GM12878 (cell line): ENCODE results near the gene B3GAT1. TPM values are rescaled to one million over a fixed set of nuclear protein-coding genes. Genes with fewer than 3 reads are reported as not detected.

Source experiments
- ATAC-seq: fragments of 200-7000 bp; cut with Tn5 transposase; 3 replicates; pipeline ENCODE4 v1.9.1; 2020; ENCODE audit warnings: mild to moderate bottlenecking, moderate library complexity
- BruUV-seq: library from RNA; stranded (reverse); fragments of 400-500 nt; replicated peaks from 2 replicates; lab custom pipeline; 2021; lab: Mats Ljungman, UMichigan
- CTCF ChIA-PET: fragments of 300-600 bp; sonication (Branson Sonifier 250); formaldehyde crosslinking; extraction: SDS; loops from one replicate; lab custom pipeline; 2021; ENCODE audit warnings: inconsistent platforms; lab: Yijun Ruan, JAX
- POLR2A ChIA-PET: fragments of 350-600 bp; formaldehyde crosslinking; extraction: SDS; loops from one replicate; lab custom pipeline; 2021; ENCODE audit warnings: inconsistent platforms; lab: Charles Lee
- RAD21 ChIA-PET: fragments of 300-600 bp; sonication (Branson Sonifier 250); formaldehyde crosslinking; loops from one replicate; lab custom pipeline; 2023; ENCODE audit warnings: antibody characterized with exemption; ENCODE audit not compliant: unreplicated experiment; lab: Charles Lee
- SMC1A ChIA-PET: fragments of 300-600 bp; sonication (Branson Sonifier 250); formaldehyde crosslinking; loops from one replicate; lab custom pipeline; 2023; ENCODE audit not compliant: unreplicated experiment, uncharacterized antibody; lab: Charles Lee
- DNase-seq: peaks from one replicate; pipeline ENCODE4 v3.0.0-alpha.2; 2011; ENCODE audit warnings: low read depth, low spot score
- FAIRE-seq: peaks from 3 replicates; lab custom pipeline; 2011; peaks lifted over from hg19 to GRCh38; lab: Jason Lieb, UNC
- H2AFZ ChIP-seq: 2 replicates; pipeline ENCODE4 v1.6.0; 2011; ENCODE audit warnings: low read depth, low read length, control low read depth; ENCODE audit not compliant: control insufficient read depth
- H3K27ac ChIP-seq: 2 replicates; pipeline ENCODE4 v1.5.1; 2011; ENCODE audit warnings: control low read depth; ENCODE audit not compliant: control insufficient read depth, insufficient read depth
- H3K27me3 ChIP-seq, 2 experiments: replicated peaks in 1 of 2; 2 replicates each; pipeline versions ENCODE4 v1.6.0 to v1.6.1; 2011; ENCODE audit warnings: low read length in 1 of 2; ENCODE audit not compliant: control insufficient read depth in 2 of 2, insufficient read depth in 2 of 2
- H3K36me3 ChIP-seq, 2 experiments: 2 replicates each; pipeline ENCODE4 v1.5.1; 2011; ENCODE audit warnings: low read length in 1 of 2; ENCODE audit not compliant: control insufficient read depth in 2 of 2, insufficient read depth in 2 of 2
- H3K4me1 ChIP-seq: 2 replicates; pipeline ENCODE4 v1.6.1; 2011; ENCODE audit warnings: mild to moderate bottlenecking, low read length, moderate library complexity, mixed read lengths; ENCODE audit not compliant: control insufficient read depth, insufficient read depth
- H3K4me2 ChIP-seq: 2 replicates; pipeline ENCODE4 v1.6.0; 2011; ENCODE audit warnings: control low read depth; ENCODE audit not compliant: control insufficient read depth, insufficient read depth
- H3K4me3 ChIP-seq: fragments of 200-600 bp; sonication (generic); 2 replicates; pipeline ENCODE4 v1.5.1; 2016
- H3K79me2 ChIP-seq: 2 replicates; pipeline ENCODE4 v1.6.0; 2011; ENCODE audit warnings: low read length; ENCODE audit not compliant: control insufficient read depth, insufficient read depth
- H3K9ac ChIP-seq: 2 replicates; pipeline ENCODE4 v1.8.0; 2011; ENCODE audit warnings: low read length, control low read depth, mixed read lengths; ENCODE audit not compliant: control insufficient read depth, insufficient read depth
- H3K9me3 ChIP-seq: replicated peaks from 3 replicates; pipeline ENCODE4 v1.5.1; 2011; ENCODE audit warnings: mild to moderate bottlenecking, low read length; ENCODE audit not compliant: control insufficient read depth, insufficient read depth
- H4K20me1 ChIP-seq: 2 replicates; pipeline ENCODE4 v1.6.0; 2011; ENCODE audit not compliant: control insufficient read depth, insufficient read depth
- ATF2 ChIP-seq: IDR thresholded peaks from 2 replicates; pipeline ENCODE4 v1.6.1; 2012; ENCODE audit warnings: low read length, inconsistent platforms
- ATF7 ChIP-seq: fragments of 450-650 bp; IDR thresholded peaks from 2 replicates; pipeline ENCODE4 v1.6.1; 2016; ENCODE audit warnings: low read depth, mild to moderate bottlenecking
- CBFB ChIP-seq: IDR thresholded peaks from 2 replicates; pipeline ENCODE4 v1.6.1; 2016; ENCODE audit warnings: antibody characterized with exemption, low read depth
- CHD4 ChIP-seq: fragments of 200-600 bp; sonication (generic); IDR thresholded peaks from 2 replicates; pipeline ENCODE4 v1.6.1; 2016; ENCODE audit warnings: mild to moderate bottlenecking
- ESRRA ChIP-seq: IDR thresholded peaks from 2 replicates; pipeline ENCODE4 v1.6.1; 2012; ENCODE audit warnings: mild to moderate bottlenecking, low read length, improper control_type of control experiment
- JUNB ChIP-seq: IDR thresholded peaks from 2 replicates; pipeline ENCODE4 v1.6.1; 2016; ENCODE audit warnings: antibody characterized with exemption, mild to moderate bottlenecking
- NFXL1 ChIP-seq: fragments of 450-650 bp; IDR thresholded peaks from 2 replicates; pipeline ENCODE4 v1.6.1; 2017; ENCODE audit warnings: antibody characterized with exemption, mild to moderate bottlenecking, borderline replicate concordance
- RAD21 ChIP-seq: IDR thresholded peaks from 2 replicates; pipeline ENCODE4 v1.6.1; 2011; ENCODE audit warnings: mild to moderate bottlenecking, low read depth, low read length, moderate library complexity; ENCODE audit not compliant: insufficient read depth
- SRF ChIP-seq, 2 experiments: IDR thresholded peaks; 2 replicates each; pipeline ENCODE4 v1.6.1; 2011; ENCODE audit warnings: low read depth in 2 of 2, low read length in 2 of 2, mild to moderate bottlenecking in 1 of 2, moderate library complexity in 1 of 2
- TCF3 ChIP-seq: IDR thresholded peaks from 2 replicates; pipeline ENCODE4 v1.6.1; 2012; ENCODE audit warnings: low read depth, mild to moderate bottlenecking, low read length, borderline replicate concordance; ENCODE audit not compliant: insufficient read depth
- USF1 ChIP-seq: IDR thresholded peaks from 2 replicates; pipeline ENCODE4 v1.6.1; 2011; ENCODE audit warnings: borderline replicate concordance, low read depth, mild to moderate bottlenecking, moderate library complexity, mixed read lengths, low read length; ENCODE audit not compliant: insufficient read depth; ENCODE audit errors: extremely low read length
- ZNF217 ChIP-seq: fragments of 450-650 bp; IDR thresholded peaks from 2 replicates; pipeline ENCODE4 v1.6.1; 2017; ENCODE audit warnings: antibody characterized with exemption, mild to moderate bottlenecking
- WGBS: methylation state at CpG from one replicate; pipeline ENCODE4 v1.1.6; 2016; ENCODE audit warnings: low lambda C conversion rate; ENCODE audit not compliant: insufficient replicate concordance, insufficient coverage; ENCODE audit errors: missing lambda C conversion rate; 5-methylcytosine and 5-hydroxymethylcytosine counted together
- in situ Hi-C: fragments of 300-500 bp; cut with MboI; formaldehyde crosslinking; loops from 9 replicates; pipeline ENCODE4 v1.14.3; 2018; ENCODE audit warnings: mixed read lengths
- intact Hi-C: fragments of 100-400 bp; cut with micrococcal nuclease; formaldehyde crosslinking; loops from one replicate; pipeline ENCODE4 v1.14.2; 2022; ENCODE audit not compliant: unreplicated experiment
- polyA plus RNA-seq, 11 experiments: library from polyadenylated mRNA; depleted of rRNA in 4 of 11; unstranded in 6 of 11; stranded (reverse) in 5 of 11; fragments of >200 nt; fragmentation: Nextera tagmentation in 4 of 11; fragmentation: Illumina TruSeq in 1 of 11; extraction: Ambion mirVana in 4 of 11; extraction: Trizol in 1 of 11; gene quantifications; 1 replicate in 1 of 11; 2 replicates in 10 of 11; pipeline versions ENCODE4 v1.2.1 to v1.2.3, GENCODE V29; 2011 to 2016; ENCODE audit warnings: inconsistent platforms in 2 of 11, missing spikeins in 2 of 11, low read depth in 1 of 11
- total RNA-seq, 4 experiments: library from RNA; depleted of rRNA in 3 of 4; stranded (reverse); fragments of >200 nt in 3 of 4; fragmentation: Illumina TruSeq in 1 of 4; extraction: Trizol in 1 of 4; gene quantifications; 2 replicates each; pipeline versions ENCODE4 v1.2.1 to v1.2.3, GENCODE V29; 2013 to 2021

B3GAT1 gene
- total and polyA plus RNA-seq, 10 of the 15 experiments (the other 5 are each of a cell fraction or from before 2014, with no cell fraction given) = 0.05 TPM; not detected in 9

- Histone ChIP-seq H3K4me1 (no peaks in the 10 kb centered on the region), H3K27ac (no peak overlapping the region), H3K9ac (no peak overlapping the region), H3K36me3 (no peaks in the 10 kb centered on the region), H2AFZ (no peak overlapping the region), H3K9me3 (no peaks in the 10 kb centered on the region), H3K27me3 (no peaks in the 10 kb centered on the region; a peak in 1 of 4 replicates), H3K79me2 (no peaks in the 10 kb centered on the region), H3K4me3 (no peak overlapping the region), H4K20me1 (no peaks in the 10 kb centered on the region), H3K4me2 (no peak overlapping the region)
- 71% methylated on average over 29 of the region's 32 CpGs for WGBS
- intact Hi-C loops (loop anchor here (5.0 kb wide), 1 partner anchor 505 kb away; no protein-coding TSS in a partner anchor), in situ Hi-C loops (no loop called here)
- CTCF ChIA-PET = no interaction called here
- ATAC-seq (no peak), DNase-seq (no peak), FAIRE-seq (no peak)
- SMC1A ChIA-PET = no interaction called here
- TF ChIP-seq NFXL1 (no peak), ESRRA (no peak), CHD4 (no peak), ATF2 (no peak)
- BruUV-seq = no TSS peak
- RAD21 ChIA-PET = no interaction called here
- POLR2A ChIA-PET = no interaction called here
Measured at GRCh38 chr11:134362192-134362901, 49.7 kb downstream of the B3GAT1 start.

GRCh38 chr11:134361661-134362060 lies 50.4 kb downstream of the B3GAT1 start:
- no peak overlapping the region for H3K27ac ChIP-seq
- intact Hi-C loops = loop anchor here (5.0 kb wide), 1 partner anchor 506 kb away; no protein-coding TSS in a partner anchor

More at GRCh38 chr11:134361661-134362060, 50.4 kb downstream of the B3GAT1 start:
- DNase-seq (no peak), ATAC-seq (no peak), FAIRE-seq (no peak)
- 70% methylated on average over 26 of the region's 26 CpGs for WGBS
- no peaks in the 10 kb centered on the region for H3K36me3 ChIP-seq
- TF ChIP-seq SRF (IDR thresholded peaks at IDR 0.05; ENCODE audit: low read depth in 2 of 2, low read length in 2 of 2) = no peak
- no peak for TF ChIP-seq RAD21
- no peak for TF ChIP-seq TCF3
- TF ChIP-seq ATF7 = no peak
- no peak for TF ChIP-seq JUNB
- no peak for TF ChIP-seq ZNF217
- TF ChIP-seq CBFB = no peak
- no peak for TF ChIP-seq USF1
- H3K27me3 ChIP-seq = no peaks in the 10 kb centered on the region; a peak in 1 of 4 replicates
- H4K20me1 ChIP-seq = no peaks in the 10 kb centered on the region
- POLR2A ChIA-PET = no interaction called here
- CTCF ChIA-PET = no interaction called here
- in situ Hi-C loops = no loop called here
- H3K9ac ChIP-seq = no peak overlapping the region
- no peak overlapping the region for H3K4me2 ChIP-seq
- H3K4me1 ChIP-seq = no peaks in the 10 kb centered on the region
- no peaks in the 10 kb centered on the region for H3K9me3 ChIP-seq
- SMC1A ChIA-PET = no interaction called here
- H2AFZ ChIP-seq = no peak overlapping the region
- RAD21 ChIA-PET = no interaction called here
- no TSS peak for BruUV-seq
- no peaks in the 10 kb centered on the region for H3K79me2 ChIP-seq
- no peak overlapping the region for H3K4me3 ChIP-seq
